Stimulated activated CD4-positive, alpha-beta T cell treated with anti-CD3 and anti-CD28 coated beads, Interleukin-15, amount 100 ng/mL, for 48 hours (primary cell): Measurements from ENCODE around the gene DNAH1.

Experiments
- DNase-seq, 2 donors: peaks; one replicate each; pipeline ENCODE4 v3.0.0-alpha.2; 2020; ENCODE audit warnings: low read depth in 2 of 2

Gene DNAH1

GRCh38 chr3:52310861-52311575 lies 5.1 kb upstream of the DNAH1 start:
- DNase-seq, result peak in 1 of 2 donors; percentile 31

- DNase-seq, result no peak
Observed at GRCh38 chr3:52311576-52312119, 4.5 kb upstream of the DNAH1 start.

- no peak for DNase-seq
Observed at GRCh38 chr3:52313188-52313773, 2.8 kb upstream of the DNAH1 start.

GRCh38 chr3:52313774-52314188 lies 2.3 kb upstream of the DNAH1 start:
- no peak for DNase-seq

GRCh38 chr3:52314489-52314888 lies 1.6 kb upstream of the DNAH1 start:
- DNase-seq, result no peak

- no peak for DNase-seq
Observed at GRCh38 chr3:52315006-52315405, 1.1 kb upstream of the DNAH1 start.

GRCh38 chr3:52317208-52318000 lies 1.3 kb downstream of the DNAH1 start:
- DNase-seq, result peak; percentile 27 to 59

- no peak for DNase-seq
Observed at GRCh38 chr3:52318186-52318816, 2.2 kb downstream of the DNAH1 start.

- no peak for DNase-seq
Observed at GRCh38 chr3:52319921-52320595, 3.9 kb downstream of the DNAH1 start.

GRCh38 chr3:52321481-52321880 lies 5.4 kb downstream of the DNAH1 start:
- DNase-seq, result no peak

- DNase-seq, result no peak
Observed at GRCh38 chr3:52322466-52322865, 6.3 kb downstream of the DNAH1 start.

- DNase-seq, result no peak
Observed at GRCh38 chr3:52323526-52324295, 7.6 kb downstream of the DNAH1 start.

- DNase-seq, result no peak
Observed at GRCh38 chr3:52324676-52325075, 8.6 kb downstream of the DNAH1 start.

- DNase-seq, result no peak
Observed at GRCh38 chr3:52325686-52326085, 9.6 kb downstream of the DNAH1 start.

GRCh38 chr3:52326976-52327375 lies 10.9 kb downstream of the DNAH1 start:
- no peak for DNase-seq

- no peak for DNase-seq
Observed at GRCh38 chr3:52327486-52328290, 11.6 kb downstream of the DNAH1 start.

GRCh38 chr3:52328536-52329080 lies 12.5 kb downstream of the DNAH1 start:
- no peak for DNase-seq

GRCh38 chr3:52330194-52330805 lies 14.2 kb downstream of the DNAH1 start:
- no peak for DNase-seq

- no peak for DNase-seq
Observed at GRCh38 chr3:52331091-52331490, 15.0 kb downstream of the DNAH1 start.
